Mesendoderm (in vitro differentiated cells): Measurements from ENCODE around the gene POLRMT.

Source experiments
- DNase-seq: peaks from one replicate; pipeline ENCODE4 v3.0.0; 2013
- H2AK5ac ChIP-seq: 2 replicates; pipeline ENCODE4 v1.6.1; 2013; ENCODE audit warnings: low read length, inconsistent platforms
- H2BK120ac ChIP-seq: 2 replicates; pipeline ENCODE4 v1.6.1; 2013; ENCODE audit warnings: low read depth, mild to moderate bottlenecking, low read length, moderate library complexity, mixed read lengths
- H2BK15ac ChIP-seq: replicated peaks from 2 replicates; pipeline ENCODE4 v1.6.1; 2013; ENCODE audit warnings: low read depth, mild to moderate bottlenecking, moderate library complexity
- H2BK5ac ChIP-seq: 2 replicates; pipeline ENCODE4 v1.6.1; 2013; ENCODE audit warnings: low read length, inconsistent platforms
- H3K18ac ChIP-seq: 2 replicates; pipeline ENCODE4 v1.6.1; 2013; ENCODE audit warnings: mild to moderate bottlenecking, low read length, mixed read lengths
- H3K23ac ChIP-seq: one replicate; pipeline ENCODE4 v1.6.1; 2013; ENCODE audit warnings: low read length
- H3K27ac ChIP-seq: 2 replicates; pipeline ENCODE4 v1.5.1; 2013; ENCODE audit warnings: low read depth, mild to moderate bottlenecking, inconsistent platforms, low read length, moderate library complexity
- H3K27me3 ChIP-seq: 2 replicates; pipeline ENCODE4 v1.6.1; 2013; ENCODE audit warnings: low read length, control low read depth, mild to moderate bottlenecking, inconsistent platforms; ENCODE audit not compliant: insufficient read depth, poor library complexity
- H3K36me3 ChIP-seq: 2 replicates; pipeline ENCODE4 v1.6.1; 2013; ENCODE audit warnings: low read length, inconsistent platforms; ENCODE audit not compliant: control insufficient read depth, insufficient read depth
- H3K4ac ChIP-seq: one replicate; pipeline ENCODE4 v1.6.1; 2013; ENCODE audit warnings: low read depth, mild to moderate bottlenecking, low read length, moderate library complexity
- H3K4me1 ChIP-seq: 2 replicates; pipeline ENCODE4 v1.6.1; 2013; ENCODE audit warnings: low read depth, low read length, inconsistent platforms; ENCODE audit not compliant: control insufficient read depth
- H3K4me2 ChIP-seq: 2 replicates; pipeline ENCODE4 v1.6.1; 2013; ENCODE audit warnings: low read length
- H3K4me3 ChIP-seq: 2 replicates; pipeline ENCODE4 v1.5.1; 2013; ENCODE audit warnings: mild to moderate bottlenecking, low read length
- H3K56ac ChIP-seq: one replicate; pipeline ENCODE4 v1.6.1; 2013; ENCODE audit warnings: low read length
- H3K79me1 ChIP-seq: 2 replicates; pipeline ENCODE4 v1.6.1; 2013; ENCODE audit warnings: low read length, inconsistent platforms
- H3K79me2 ChIP-seq: 2 replicates; pipeline ENCODE4 v1.6.1; 2013; ENCODE audit warnings: mild to moderate bottlenecking, low read length; ENCODE audit not compliant: control insufficient read depth, insufficient read depth
- H3K9ac ChIP-seq: 2 replicates; pipeline ENCODE4 v1.6.1; 2013; ENCODE audit warnings: low read length, inconsistent platforms
- H4K5ac ChIP-seq: one replicate; pipeline ENCODE4 v1.6.1; 2013; ENCODE audit warnings: low read length
- H4K8ac ChIP-seq: one replicate; pipeline ENCODE4 v1.6.1; 2013; ENCODE audit warnings: low read depth, mild to moderate bottlenecking, control low read depth, low read length, moderate library complexity
- WGBS: extraction: QIAGEN DNeasy Blood & Tissue Kit; methylation state at CpG from one replicate; pipeline ENCODE4 v1.1.7; 2013; ENCODE audit warnings: low lambda C conversion rate, missing lambda C conversion rate; ENCODE audit not compliant: insufficient coverage; ENCODE audit errors: extremely low coverage; 5-methylcytosine and 5-hydroxymethylcytosine counted together

Gene POLRMT

DNA sequence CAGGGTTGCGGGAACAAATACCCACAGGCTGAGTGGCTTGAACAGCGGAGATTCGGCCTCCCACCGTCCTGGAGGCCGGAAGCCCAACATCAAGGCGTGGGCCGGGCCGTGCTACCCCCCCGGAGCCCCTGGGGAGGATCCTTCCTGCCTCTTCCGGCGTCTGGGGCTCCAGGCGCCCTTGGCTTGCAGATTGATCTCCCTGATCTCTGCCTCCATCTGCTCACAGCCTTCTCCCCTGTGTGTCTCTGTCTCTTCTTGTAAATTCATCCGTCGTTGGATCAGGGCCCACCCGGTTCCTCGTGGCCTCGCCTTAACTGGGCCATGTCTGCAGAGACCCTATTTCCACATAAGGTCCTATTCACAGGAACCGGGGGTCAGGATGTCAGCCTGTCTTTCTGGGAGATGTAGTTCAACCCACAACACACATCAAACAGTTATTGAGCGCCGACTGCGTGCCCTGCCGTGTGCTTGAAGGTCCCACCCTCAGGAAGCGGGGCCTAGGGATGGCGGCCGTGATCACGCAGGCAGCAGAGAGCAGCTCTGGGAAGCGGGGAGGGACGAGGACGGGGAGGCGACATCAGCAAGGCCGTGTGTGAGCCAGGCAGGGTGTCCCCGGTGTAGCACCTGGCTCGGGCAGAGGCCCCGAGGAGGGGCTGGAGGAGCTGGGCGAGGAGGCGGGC is 22.4 kb downstream of the POLRMT start:
- no peaks in the 10 kb centered on the region for H3K79me1 ChIP-seq
- H2BK15ac ChIP-seq, result no peak overlapping the region
- no CpG with 5 or more reads among the region's 36 CpGs for WGBS
- no peaks in the 10 kb centered on the region for H3K27me3 ChIP-seq
- no peak overlapping the region for H2BK5ac ChIP-seq
- H2BK120ac ChIP-seq, result no peak overlapping the region
- no peak for DNase-seq
- H4K5ac ChIP-seq, result no peak overlapping the region
- H3K27ac ChIP-seq, result peak overlapping the region; percentile 32
- H3K4me2 ChIP-seq, result no peak overlapping the region
- no peak overlapping the region for H4K8ac ChIP-seq
- H3K4me3 ChIP-seq, result no peak overlapping the region
- no peak overlapping the region for H3K23ac ChIP-seq
- H3K4ac ChIP-seq, result no peak overlapping the region
- H3K36me3 ChIP-seq, result peaks cover 2% of the 10 kb centered on the region
- no peaks in the 10 kb centered on the region for H3K4me1 ChIP-seq
- peak overlapping the region; percentile 21 for H3K9ac ChIP-seq
- no peak overlapping the region for H3K18ac ChIP-seq
- no peaks in the 10 kb centered on the region for H3K79me2 ChIP-seq
- H2AK5ac ChIP-seq, result no peak overlapping the region
- H3K56ac ChIP-seq, result peak overlapping the region; percentile 9

DNA sequence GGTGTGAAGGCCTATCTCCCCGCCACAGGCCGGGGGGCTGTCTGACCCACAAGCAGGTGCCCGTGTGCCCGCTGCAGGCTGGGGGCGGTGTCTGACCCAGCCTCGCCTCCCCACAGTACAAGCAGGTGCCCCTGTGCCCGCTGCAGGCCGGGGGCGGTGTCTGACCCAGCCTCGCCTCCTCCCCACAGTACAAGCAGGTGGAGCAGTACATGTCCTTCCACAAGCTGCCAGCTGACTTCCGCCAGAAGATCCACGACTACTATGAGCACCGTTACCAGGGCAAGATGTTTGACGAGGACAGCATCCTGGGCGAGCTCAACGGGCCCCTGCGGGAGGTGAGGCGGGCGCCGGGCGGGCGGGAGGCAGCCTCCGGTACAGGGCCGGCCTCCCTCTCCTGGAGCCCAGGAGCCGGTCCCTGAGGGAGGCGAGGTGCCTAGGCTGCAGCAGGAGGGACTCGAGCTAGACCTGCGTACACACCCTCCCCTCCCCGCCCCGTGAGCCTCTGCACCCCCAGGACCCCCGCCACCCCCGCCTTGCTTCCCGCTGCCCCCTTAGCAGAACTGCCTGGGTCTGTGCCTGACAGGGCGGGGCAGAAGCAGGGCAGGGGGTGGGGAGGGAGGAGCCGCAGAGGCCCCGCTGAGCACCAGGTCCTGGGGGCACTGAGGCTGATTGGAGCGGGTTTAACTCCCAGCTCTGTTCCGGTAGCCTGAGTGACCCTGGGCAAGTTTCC is 23.1 kb downstream of the POLRMT start:
- Histone ChIP-seq H4K5ac (no peak overlapping the region), H3K18ac (no peak overlapping the region), H3K23ac (no peak overlapping the region), H2BK5ac (no peak overlapping the region), H3K4ac (no peak overlapping the region), H3K79me2 (no peaks in the 10 kb centered on the region), H2BK15ac (no peak overlapping the region), H3K4me3 (no peak overlapping the region), H4K8ac (no peak overlapping the region), H3K4me2 (no peak overlapping the region), H3K27me3 (no peaks in the 10 kb centered on the region), H3K4me1 (no peaks in the 10 kb centered on the region), H3K79me1 (no peaks in the 10 kb centered on the region), H3K56ac (no peak overlapping the region), H3K27ac (no peak overlapping the region), H2BK120ac (no peak overlapping the region), H3K9ac (no peak overlapping the region), H2AK5ac (no peak overlapping the region), H3K36me3 (peaks cover 2% of the 10 kb centered on the region)
- no peak for DNase-seq
- no CpG with 5 or more reads among the region's 38 CpGs for WGBS

- Histone ChIP-seq H3K4ac (no peak overlapping the region), H3K4me3 (no peak overlapping the region), H2AK5ac (no peak overlapping the region), H3K9ac (no peak overlapping the region), H3K36me3 (no peaks in the 10 kb centered on the region), H3K27me3 (no peaks in the 10 kb centered on the region), H2BK120ac (no peak overlapping the region), H2BK15ac (no peak overlapping the region), H3K4me2 (no peak overlapping the region), H3K27ac (no peak overlapping the region), H3K56ac (no peak overlapping the region), H3K23ac (no peak overlapping the region), H4K8ac (no peak overlapping the region), H3K79me2 (no peaks in the 10 kb centered on the region), H3K4me1 (no peaks in the 10 kb centered on the region), H4K5ac (no peak overlapping the region), H2BK5ac (no peak overlapping the region), H3K18ac (no peak overlapping the region), H3K79me1 (no peaks in the 10 kb centered on the region)
- no CpG with 5 or more reads among the region's 22 CpGs for WGBS
- DNase-seq, result no peak
Measured at GRCh38 chr19:609004-609346, 24.4 kb downstream of the POLRMT start.

- H3K4me3 ChIP-seq, result no peak overlapping the region
- no peak overlapping the region for H2BK120ac ChIP-seq
- H3K79me1 ChIP-seq, result no peaks in the 10 kb centered on the region
- no peak overlapping the region for H3K27ac ChIP-seq
- no CpG with 5 or more reads among the region's 30 CpGs for WGBS
- no peak overlapping the region for H3K9ac ChIP-seq
- H3K23ac ChIP-seq, result no peak overlapping the region
- no peak for DNase-seq
- no peak overlapping the region for H3K4ac ChIP-seq
- H3K4me2 ChIP-seq, result no peak overlapping the region
- H3K79me2 ChIP-seq, result no peaks in the 10 kb centered on the region
- no peak overlapping the region for H4K8ac ChIP-seq
- H4K5ac ChIP-seq, result no peak overlapping the region
- H3K18ac ChIP-seq, result no peak overlapping the region
- H2BK15ac ChIP-seq, result no peak overlapping the region
- H3K56ac ChIP-seq, result no peak overlapping the region
- no peaks in the 10 kb centered on the region for H3K4me1 ChIP-seq
- H3K27me3 ChIP-seq, result no peaks in the 10 kb centered on the region
- H2AK5ac ChIP-seq, result no peak overlapping the region
- H2BK5ac ChIP-seq, result no peak overlapping the region
- H3K36me3 ChIP-seq, result no peaks in the 10 kb centered on the region
Measured at GRCh38 chr19:608155-609003, 25.0 kb downstream of the POLRMT start.

GRCh38 chr19:607301-608154 is 25.8 kb downstream of the POLRMT start:
- no peak overlapping the region for H4K8ac ChIP-seq
- no peak overlapping the region for H4K5ac ChIP-seq
- no CpG with 5 or more reads among the region's 30 CpGs for WGBS

More at GRCh38 chr19:607301-608154, 25.8 kb downstream of the POLRMT start:
- Histone ChIP-seq H3K4ac (no peak overlapping the region), H2BK5ac (no peak overlapping the region), H3K79me2 (no peaks in the 10 kb centered on the region), H3K4me1 (no peaks in the 10 kb centered on the region), H2AK5ac (no peak overlapping the region), H2BK120ac (no peak overlapping the region), H3K79me1 (no peaks in the 10 kb centered on the region), H3K27ac (no peak overlapping the region), H3K4me3 (no peak overlapping the region), H3K27me3 (no peaks in the 10 kb centered on the region), H3K18ac (no peak overlapping the region), H3K36me3 (no peaks in the 10 kb centered on the region), H3K23ac (no peak overlapping the region), H3K4me2 (no peak overlapping the region), H3K9ac (no peak overlapping the region), H2BK15ac (no peak overlapping the region), H3K56ac (no peak overlapping the region)
- DNase-seq, result no peak
